WTC11 (cell line): ENCODE data around the gene SLC45A1. TPM values are rescaled to one million over a fixed set of nuclear protein-coding genes. Genes with fewer than 3 reads are reported as not detected.

Source experiments
- ATAC-seq: fragments of 200-7000 bp; cut with Tn5 transposase; 2 replicates; pipeline ENCODE4 v1.10.0; 2021; ENCODE audit warnings: mild to moderate bottlenecking, moderate library complexity
- Bru-seq: library from RNA; stranded (reverse); fragments of 400-500 nt; gene quantifications from one replicate; lab custom pipeline; 2021; lab: Mats Ljungman, UMichigan
- CTCF ChIA-PET: fragments of 300-600 bp; sonication (Branson Sonifier 250); formaldehyde crosslinking; loops from one replicate; lab custom pipeline; 2021; ENCODE audit warnings: antibody characterized with exemption; lab: Charles Lee
- POLR2A ChIA-PET: fragments of 350-600 bp; sonication (Branson Sonifier 250); formaldehyde crosslinking; loops from one replicate; lab custom pipeline; 2021; ENCODE audit warnings: antibody characterized with exemption; lab: Charles Lee
- DNase-seq: peaks from one replicate; pipeline ENCODE4 v3.0.0; 2021; ENCODE audit warnings: low spot score
- H3K27ac Mint-ChIP-seq: 2 replicates; pipeline ENCODE4 v1.8.0; 2021; ENCODE audit warnings: mixed read lengths
- H3K27me3 Mint-ChIP-seq: 2 replicates; pipeline ENCODE4 v1.8.0; 2021; ENCODE audit warnings: low read depth, mild to moderate bottlenecking, moderate library complexity, mixed read lengths
- H3K36me3 Mint-ChIP-seq: 2 replicates; pipeline ENCODE4 v1.8.0; 2021; ENCODE audit warnings: mixed read lengths
- H3K4me1 Mint-ChIP-seq: 2 replicates; pipeline ENCODE4 v1.8.0; 2022; ENCODE audit warnings: mixed read lengths
- H3K4me3 Mint-ChIP-seq: 2 replicates; pipeline ENCODE4 v1.8.0; 2021; ENCODE audit warnings: mild to moderate bottlenecking, moderate library complexity, mixed read lengths
- H3K9me3 Mint-ChIP-seq: 2 replicates; pipeline ENCODE4 v1.8.0; 2021; ENCODE audit warnings: mixed read lengths
- FOXJ3 ChIP-seq: sonication (generic); formaldehyde crosslinking; IDR thresholded peaks from 2 replicates; pipeline ENCODE4 v1.9.0; 2021; ENCODE audit warnings: missing genetic modification reagents, mild to moderate bottlenecking, borderline replicate concordance
- FOXP4 ChIP-seq: sonication (generic); formaldehyde crosslinking; IDR thresholded peaks from 2 replicates; pipeline ENCODE4 v1.8.0; 2022; ENCODE audit warnings: mild to moderate bottlenecking, missing genetic modification reagents
- JUN ChIP-seq: sonication (generic); formaldehyde crosslinking; IDR thresholded peaks from 2 replicates; pipeline ENCODE4 v1.8.0; 2023; ENCODE audit warnings: mild to moderate bottlenecking, missing genetic modification reagents
- MLX ChIP-seq: sonication (generic); formaldehyde crosslinking; IDR thresholded peaks from 2 replicates; pipeline ENCODE4 v1.8.1; 2023; ENCODE audit warnings: mild to moderate bottlenecking, missing genetic modification reagents, moderate library complexity
- NFE2L1 ChIP-seq: sonication (generic); formaldehyde crosslinking; IDR thresholded peaks from 2 replicates; pipeline ENCODE4 v1.8.1; 2023; ENCODE audit warnings: missing genetic modification reagents
- NFYB ChIP-seq: sonication (generic); formaldehyde crosslinking; conservative IDR thresholded peaks from 2 replicates; pipeline ENCODE4 v1.8.0; 2022; ENCODE audit warnings: low read depth, missing genetic modification reagents
- NR1H2 ChIP-seq: sonication (generic); formaldehyde crosslinking; IDR thresholded peaks from 2 replicates; pipeline ENCODE4 v1.9.0; 2021; ENCODE audit warnings: mild to moderate bottlenecking, moderate library complexity, missing genetic modification reagents
- OVOL2 ChIP-seq: fragments of 250-450 bp; sonication (Bioruptor Pico); IDR thresholded peaks from 2 replicates; pipeline ENCODE4 v1.9.0; 2021; ENCODE audit warnings: mild to moderate bottlenecking, borderline replicate concordance
- SMAD4 ChIP-seq: sonication (generic); formaldehyde crosslinking; IDR thresholded peaks from 2 replicates; pipeline ENCODE4 v1.8.0; 2022; ENCODE audit warnings: mild to moderate bottlenecking, missing genetic modification reagents
- SP1 ChIP-seq: sonication (generic); formaldehyde crosslinking; conservative IDR thresholded peaks from 2 replicates; pipeline ENCODE4 v1.8.1; 2022; ENCODE audit warnings: missing genetic modification reagents
- USF1 ChIP-seq: sonication (generic); formaldehyde crosslinking; IDR thresholded peaks from 2 replicates; pipeline ENCODE4 v1.8.0; 2022; ENCODE audit warnings: mild to moderate bottlenecking, missing genetic modification reagents
- ZBTB21 ChIP-seq: sonication (generic); formaldehyde crosslinking; IDR thresholded peaks from 2 replicates; pipeline ENCODE4 v1.8.1; 2023; ENCODE audit warnings: mild to moderate bottlenecking, missing genetic modification reagents, borderline replicate concordance
- ZNF138 ChIP-seq: sonication (generic); formaldehyde crosslinking; conservative IDR thresholded peaks from 2 replicates; pipeline ENCODE4 v1.8.1; 2022; ENCODE audit warnings: mild to moderate bottlenecking, moderate library complexity, missing genetic modification reagents
- ZNF263 ChIP-seq: sonication (generic); formaldehyde crosslinking; IDR thresholded peaks from 2 replicates; pipeline ENCODE4 v1.8.1; 2022; ENCODE audit warnings: low read depth, mild to moderate bottlenecking, moderate library complexity, missing genetic modification reagents
- ZNF423 ChIP-seq: fragments of 250-450 bp; sonication (Bioruptor Pico); IDR thresholded peaks from 2 replicates; pipeline ENCODE4 v2.1.2; 2022; ENCODE audit warnings: mild to moderate bottlenecking, moderate library complexity
- ZNF425 ChIP-seq: fragments of 250-450 bp; sonication (Bioruptor Pico); conservative IDR thresholded peaks from 2 replicates; pipeline ENCODE4 v1.9.0; 2021; ENCODE audit warnings: mild to moderate bottlenecking
- ZNF532 ChIP-seq: fragments of 250-450 bp; sonication (Bioruptor Pico); IDR thresholded peaks from 2 replicates; pipeline ENCODE4 v1.9.0; 2021; ENCODE audit warnings: mild to moderate bottlenecking, borderline replicate concordance
- long read RNA-seq, 3 experiments: library from RNA in 1 of 3; library from capped mRNA in 1 of 3; library from polyadenylated mRNA in 1 of 3; unstranded in 2 of 3; stranded (forward) in 1 of 3; transcript quantifications; one replicate each; pipeline ENCODE4 v2.0.0, GENCODE V29; 2021
- total RNA-seq: library from RNA; stranded (reverse); gene quantifications from 3 replicates; pipeline ENCODE4 v1.2.3, GENCODE V29; 2021
- TF ChIP-seq, protein P1 (sequence below): sonication (generic); formaldehyde crosslinking; IDR thresholded peaks from 2 replicates; pipeline ENCODE4 v1.8.1; 2022; ENCODE audit warnings: mild to moderate bottlenecking, moderate library complexity, missing genetic modification reagents
- TF ChIP-seq, protein P2 (sequence below): sonication (generic); formaldehyde crosslinking; IDR thresholded peaks from 2 replicates; pipeline ENCODE4 v1.8.1; 2023; ENCODE audit warnings: mild to moderate bottlenecking, moderate library complexity, missing genetic modification reagents
- TF ChIP-seq, protein P3 (sequence below): fragments of 200-600 bp; IDR thresholded peaks from 2 replicates; pipeline ENCODE4 v1.8.0; 2022; ENCODE audit warnings: antibody characterized with exemption

SLC45A1 gene
- 2.0 to 2.3 TPM (median 2.3 TPM) in 3 replicates for total RNA-seq
- percentile 29 among the genes with signal in this experiment for Bru-seq, nascent RNA
- long read RNA-seq, experiment 1, transcript SLC45A1-202 (9 exons, 2,784 nt) = major isoform, 6 of 12 reads
- long read RNA-seq, experiment 1, partial matches to known transcripts = 1 of 12 reads
- long read RNA-seq, experiment 1, other reads (novel, unspliced or antisense) = 5 of 12 reads
- long read RNA-seq, experiment 2, partial matches to known transcripts = 0 of 1 reads
- long read RNA-seq, experiment 2, other reads (novel, unspliced or antisense) = 0 of 1 reads
- long read RNA-seq, experiment 3 = 0 reads

- ATAC-seq = peak; percentile 58
- ChIA-PET POLR2A (interaction anchor here (0.9 kb wide), 1 partner anchor 288 kb away, joined by 3 read pairs; no protein-coding TSS in a partner anchor), CTCF (interaction anchor here (0.5 to 5.8 kb wide), 7 partner anchors 11 to 410 kb away, joined by 3 to 97 read pairs (median 3); no protein-coding TSS in a partner anchor)
- H3K27me3 Mint-ChIP-seq = peaks cover 34% of the 10 kb centered on the region
- H3K4me1 Mint-ChIP-seq = peaks cover 43% of the 10 kb centered on the region
- peak within 1 kb of the TSS; percentile 79 for H3K4me3 Mint-ChIP-seq
- H3K9me3 Mint-ChIP-seq = peaks cover 4% of the 10 kb centered on the region; the same call in 1 of the 2 replicates
- no peaks in the 10 kb centered on the region for H3K36me3 Mint-ChIP-seq
- no peak within 1 kb of the TSS for H3K27ac Mint-ChIP-seq
- peak; percentile 75 for DNase-seq
- TF ChIP-seq ZNF138 (CRISPR knock-in tag) (0 out of 2 replicates have a peak, but pooled peaks have one; percentile 51), ZBTB21 (CRISPR knock-in tag) (0 out of 2 replicates have a peak, but pooled peaks have one; percentile 57), FOXP4 (0 out of 2 replicates have a peak, but pooled peaks have one; percentile 27), ZNF423 (CRISPR knock-in tag) (no peak), USF1 (CRISPR knock-in tag) (no peak), MLX (CRISPR knock-in tag) (0 out of 2 replicates have a peak, but pooled peaks have one; percentile 33), NFYB (CRISPR knock-in tag) (no peak), NR1H2 (CRISPR knock-in tag) (no peak), ZNF532 (no peak), JUN (CRISPR knock-in tag) (peak; percentile 11; the same call in 1 of the 2 replicates), OVOL2 (CRISPR knock-in tag) (no peak), SMAD4 (CRISPR knock-in tag) (no peak), SP1 (CRISPR knock-in tag) (peak; percentile 82), ZNF263 (CRISPR knock-in tag) (no peak), FOXJ3 (CRISPR knock-in tag) (no peak), NFE2L1 (CRISPR knock-in tag) (no peak; the same call in 1 of the 2 replicates), ZNF425 (no peak)
- TF ChIP-seq, protein P1, sequence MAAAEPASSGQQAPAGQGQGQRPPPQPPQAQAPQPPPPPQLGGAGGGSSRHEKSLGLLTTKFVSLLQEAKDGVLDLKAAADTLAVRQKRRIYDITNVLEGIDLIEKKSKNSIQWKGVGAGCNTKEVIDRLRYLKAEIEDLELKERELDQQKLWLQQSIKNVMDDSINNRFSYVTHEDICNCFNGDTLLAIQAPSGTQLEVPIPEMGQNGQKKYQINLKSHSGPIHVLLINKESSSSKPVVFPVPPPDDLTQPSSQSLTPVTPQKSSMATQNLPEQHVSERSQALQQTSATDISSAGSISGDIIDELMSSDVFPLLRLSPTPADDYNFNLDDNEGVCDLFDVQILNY (CRISPR knock-in tag) = peak; percentile 83
- TF ChIP-seq, protein P2, sequence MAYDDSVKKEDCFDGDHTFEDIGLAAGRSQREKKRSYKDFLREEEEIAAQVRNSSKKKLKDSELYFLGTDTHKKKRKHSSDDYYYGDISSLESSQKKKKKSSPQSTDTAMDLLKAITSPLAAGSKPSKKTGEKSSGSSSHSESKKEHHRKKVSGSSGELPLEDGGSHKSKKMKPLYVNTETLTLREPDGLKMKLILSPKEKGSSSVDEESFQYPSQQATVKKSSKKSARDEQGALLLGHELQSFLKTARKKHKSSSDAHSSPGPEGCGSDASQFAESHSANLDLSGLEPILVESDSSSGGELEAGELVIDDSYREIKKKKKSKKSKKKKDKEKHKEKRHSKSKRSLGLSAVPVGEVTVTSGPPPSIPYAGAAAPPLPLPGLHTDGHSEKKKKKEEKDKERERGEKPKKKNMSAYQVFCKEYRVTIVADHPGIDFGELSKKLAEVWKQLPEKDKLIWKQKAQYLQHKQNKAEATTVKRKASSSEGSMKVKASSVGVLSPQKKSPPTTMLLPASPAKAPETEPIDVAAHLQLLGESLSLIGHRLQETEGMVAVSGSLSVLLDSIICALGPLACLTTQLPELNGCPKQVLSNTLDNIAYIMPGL (CRISPR knock-in tag) = 0 out of 2 replicates have a peak, but pooled peaks have one; percentile 67
- TF ChIP-seq, protein P3, sequence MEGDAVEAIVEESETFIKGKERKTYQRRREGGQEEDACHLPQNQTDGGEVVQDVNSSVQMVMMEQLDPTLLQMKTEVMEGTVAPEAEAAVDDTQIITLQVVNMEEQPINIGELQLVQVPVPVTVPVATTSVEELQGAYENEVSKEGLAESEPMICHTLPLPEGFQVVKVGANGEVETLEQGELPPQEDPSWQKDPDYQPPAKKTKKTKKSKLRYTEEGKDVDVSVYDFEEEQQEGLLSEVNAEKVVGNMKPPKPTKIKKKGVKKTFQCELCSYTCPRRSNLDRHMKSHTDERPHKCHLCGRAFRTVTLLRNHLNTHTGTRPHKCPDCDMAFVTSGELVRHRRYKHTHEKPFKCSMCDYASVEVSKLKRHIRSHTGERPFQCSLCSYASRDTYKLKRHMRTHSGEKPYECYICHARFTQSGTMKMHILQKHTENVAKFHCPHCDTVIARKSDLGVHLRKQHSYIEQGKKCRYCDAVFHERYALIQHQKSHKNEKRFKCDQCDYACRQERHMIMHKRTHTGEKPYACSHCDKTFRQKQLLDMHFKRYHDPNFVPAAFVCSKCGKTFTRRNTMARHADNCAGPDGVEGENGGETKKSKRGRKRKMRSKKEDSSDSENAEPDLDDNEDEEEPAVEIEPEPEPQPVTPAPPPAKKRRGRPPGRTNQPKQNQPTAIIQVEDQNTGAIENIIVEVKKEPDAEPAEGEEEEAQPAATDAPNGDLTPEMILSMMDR = no peak
Measured at GRCh38 chr1:8317647-8318381, at the start of gene SLC45A1. TSS of gene SLC45A1 (plus strand) at chr1:8318114. CDS start at chr1:8324330, 6,216 bp downstream.
